GM12878 (cell line): ENCODE data around the gene RAPGEF6. TPM values are rescaled to one million over a fixed set of nuclear protein-coding genes. Genes with fewer than 3 reads are reported as not detected.

Source experiments
- CBX3 ChIP-seq: fragments of 200-600 bp; sonication (generic); IDR thresholded peaks from 2 replicates; pipeline ENCODE4 v1.6.1; 2016; ENCODE audit warnings: low read depth, borderline replicate concordance
- E4F1 ChIP-seq: fragments of 450-650 bp; IDR thresholded peaks from 2 replicates; pipeline ENCODE4 v1.6.1; 2018; ENCODE audit warnings: borderline replicate concordance, mild to moderate bottlenecking; ENCODE audit not compliant: partially characterized antibody
- EZH2 ChIP-seq: IDR thresholded peaks from 2 replicates; pipeline ENCODE4 v1.6.1; 2012; ENCODE audit warnings: low read depth, mild to moderate bottlenecking, control low read depth, inconsistent platforms, low read length, borderline replicate concordance; ENCODE audit not compliant: control insufficient read depth
- FOS ChIP-seq: IDR thresholded peaks from 3 replicates; pipeline ENCODE4 v1.6.1; 2011; ENCODE audit warnings: borderline replicate concordance; ENCODE audit not compliant: insufficient read length; ENCODE audit errors: extremely low read depth
- GABPA ChIP-seq: IDR thresholded peaks from 2 replicates; pipeline ENCODE4 v1.6.1; 2014; ENCODE audit warnings: antibody characterized with exemption, low read depth, mild to moderate bottlenecking, inconsistent platforms
- IRF4 ChIP-seq: IDR thresholded peaks from 2 replicates; pipeline ENCODE4 v1.6.1; 2011; ENCODE audit warnings: low read depth, low read length
- JUND ChIP-seq: IDR thresholded peaks from 2 replicates; pipeline ENCODE4 v1.6.1; 2012; ENCODE audit warnings: low read depth, mild to moderate bottlenecking, low read length, improper control_type of control experiment, moderate library complexity
- MEF2B ChIP-seq: fragments of 450-650 bp; IDR thresholded peaks from 2 replicates; pipeline ENCODE4 v1.6.1; 2018; ENCODE audit warnings: mild to moderate bottlenecking, moderate library complexity; ENCODE audit not compliant: partially characterized antibody, poor library complexity, severe bottlenecking
- MLLT1 ChIP-seq: fragments of 450-650 bp; IDR thresholded peaks from 2 replicates; pipeline ENCODE4 v1.6.1; 2016; ENCODE audit warnings: mild to moderate bottlenecking
- NBN ChIP-seq: fragments of 450-650 bp; IDR thresholded peaks from 2 replicates; pipeline ENCODE4 v1.6.1; 2016
- NFYA ChIP-seq: IDR thresholded peaks from 2 replicates; pipeline ENCODE4 v1.6.1; 2011; ENCODE audit warnings: low read depth, mild to moderate bottlenecking, low read length, improper control_type of control experiment, borderline replicate concordance
- NR2C2 ChIP-seq: IDR thresholded peaks from 2 replicates; pipeline ENCODE4 v1.6.1; 2011; ENCODE audit warnings: borderline replicate concordance, low read depth; ENCODE audit not compliant: control insufficient read depth, insufficient read length
- PAX8 ChIP-seq: fragments of 450-650 bp; IDR thresholded peaks from 2 replicates; pipeline ENCODE4 v1.6.1; 2017; ENCODE audit warnings: mild to moderate bottlenecking, moderate library complexity
- POU2F2 ChIP-seq: IDR thresholded peaks from 3 replicates; pipeline ENCODE4 v1.6.1; 2011; ENCODE audit warnings: low read depth, mild to moderate bottlenecking, low read length, borderline replicate concordance
- RAD51 ChIP-seq: fragments of 450-650 bp; IDR thresholded peaks from 2 replicates; pipeline ENCODE4 v1.6.1; 2016; ENCODE audit warnings: moderate library complexity, mild to moderate bottlenecking, inconsistent platforms
- RB1 ChIP-seq: fragments of 450-650 bp; formaldehyde crosslinking; IDR thresholded peaks from 2 replicates; pipeline ENCODE4 v1.6.1; 2017; ENCODE audit warnings: mild to moderate bottlenecking, borderline replicate concordance
- RBBP5 ChIP-seq: fragments of 200-600 bp; sonication (generic); conservative IDR thresholded peaks from 2 replicates; pipeline ENCODE4 v1.6.1; 2016
- SIN3A ChIP-seq: IDR thresholded peaks from 2 replicates; pipeline ENCODE4 v1.6.1; 2012; ENCODE audit warnings: low read depth, low read length, improper control_type of control experiment
- SMAD1 ChIP-seq: fragments of 450-650 bp; IDR thresholded peaks from 2 replicates; pipeline ENCODE4 v1.6.1; 2018; ENCODE audit warnings: mild to moderate bottlenecking, low read depth; ENCODE audit not compliant: partially characterized antibody
- TARDBP ChIP-seq: IDR thresholded peaks from 2 replicates; pipeline ENCODE4 v1.6.1; 2016; ENCODE audit warnings: borderline replicate concordance
- YY1 ChIP-seq: IDR thresholded peaks from 2 replicates; pipeline ENCODE4 v1.6.1; 2011; ENCODE audit warnings: low read depth, mild to moderate bottlenecking, low read length
- ZNF217 ChIP-seq: fragments of 450-650 bp; IDR thresholded peaks from 2 replicates; pipeline ENCODE4 v1.6.1; 2017; ENCODE audit warnings: antibody characterized with exemption, mild to moderate bottlenecking
- ZNF592 ChIP-seq: fragments of 450-650 bp; IDR thresholded peaks from 2 replicates; pipeline ENCODE4 v1.6.1; 2017; ENCODE audit warnings: mild to moderate bottlenecking, moderate library complexity
- polyA plus RNA-seq, 11 experiments: library from polyadenylated mRNA; depleted of rRNA in 4 of 11; unstranded in 6 of 11; stranded (reverse) in 5 of 11; fragments of >200 nt; fragmentation: Nextera tagmentation in 4 of 11; fragmentation: Illumina TruSeq in 1 of 11; extraction: Ambion mirVana in 4 of 11; extraction: Trizol in 1 of 11; gene quantifications; 1 replicate in 1 of 11; 2 replicates in 10 of 11; pipeline versions ENCODE4 v1.2.1 to v1.2.3, GENCODE V29; 2011 to 2016; ENCODE audit warnings: inconsistent platforms in 2 of 11, missing spikeins in 2 of 11, low read depth in 1 of 11
- total RNA-seq, 4 experiments: library from RNA; depleted of rRNA in 3 of 4; stranded (reverse); fragments of >200 nt in 3 of 4; fragmentation: Illumina TruSeq in 1 of 4; extraction: Trizol in 1 of 4; gene quantifications; 2 replicates each; pipeline versions ENCODE4 v1.2.1 to v1.2.3, GENCODE V29; 2013 to 2021

The RAPGEF6 gene
- total and polyA plus RNA-seq, 10 of the 15 experiments (the other 5 are each of a cell fraction or from before 2014, with no cell fraction given): 2.9 to 24.0 (median 14.2) TPM

GRCh38 chr5:131635684-131636572 lies 899 bp upstream of the RAPGEF6 start (continued):
- TF ChIP-seq EZH2 (no peak), CBX3 (no peak), NFYA (no peak), NR2C2 (no peak), TARDBP (no peak), GABPA (no peak), MEF2B (no peak), PAX8 (peak; percentile 87; the same call in 1 of the 2 replicates), RB1 (peak; percentile 65; the same call in 1 of the 2 replicates), SIN3A (no peak), RAD51 (no peak), ZNF217 (no peak), E4F1 (no peak), POU2F2 (peak; percentile 83; the same call in 1 of the 3 replicates), JUND (no peak), FOS (no peak), IRF4 (no peak), RBBP5 (0 out of 2 replicates have a peak, but pooled peaks have one; percentile 60), ZNF592 (no peak), YY1 (no peak), NBN (peak; percentile 33; the same call in 1 of the 2 replicates), MLLT1 (peak; percentile 78; the same call in 1 of the 2 replicates), SMAD1 (peak; percentile 93)
